ENCODE results near the gene NAT14.
A peak's percentile ranks its signal among the peaks of the same experiment; 100 is the strongest.
"Not testable (repeated sequence)": the region's sequence is repeated elsewhere in the genome, so short reads cannot be mapped to it uniquely, and the experiment has no call there.

Gene NAT14, protein sequence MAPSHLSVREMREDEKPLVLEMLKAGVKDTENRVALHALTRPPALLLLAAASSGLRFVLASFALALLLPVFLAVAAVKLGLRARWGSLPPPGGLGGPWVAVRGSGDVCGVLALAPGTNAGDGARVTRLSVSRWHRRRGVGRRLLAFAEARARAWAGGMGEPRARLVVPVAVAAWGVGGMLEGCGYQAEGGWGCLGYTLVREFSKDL

DNA sequence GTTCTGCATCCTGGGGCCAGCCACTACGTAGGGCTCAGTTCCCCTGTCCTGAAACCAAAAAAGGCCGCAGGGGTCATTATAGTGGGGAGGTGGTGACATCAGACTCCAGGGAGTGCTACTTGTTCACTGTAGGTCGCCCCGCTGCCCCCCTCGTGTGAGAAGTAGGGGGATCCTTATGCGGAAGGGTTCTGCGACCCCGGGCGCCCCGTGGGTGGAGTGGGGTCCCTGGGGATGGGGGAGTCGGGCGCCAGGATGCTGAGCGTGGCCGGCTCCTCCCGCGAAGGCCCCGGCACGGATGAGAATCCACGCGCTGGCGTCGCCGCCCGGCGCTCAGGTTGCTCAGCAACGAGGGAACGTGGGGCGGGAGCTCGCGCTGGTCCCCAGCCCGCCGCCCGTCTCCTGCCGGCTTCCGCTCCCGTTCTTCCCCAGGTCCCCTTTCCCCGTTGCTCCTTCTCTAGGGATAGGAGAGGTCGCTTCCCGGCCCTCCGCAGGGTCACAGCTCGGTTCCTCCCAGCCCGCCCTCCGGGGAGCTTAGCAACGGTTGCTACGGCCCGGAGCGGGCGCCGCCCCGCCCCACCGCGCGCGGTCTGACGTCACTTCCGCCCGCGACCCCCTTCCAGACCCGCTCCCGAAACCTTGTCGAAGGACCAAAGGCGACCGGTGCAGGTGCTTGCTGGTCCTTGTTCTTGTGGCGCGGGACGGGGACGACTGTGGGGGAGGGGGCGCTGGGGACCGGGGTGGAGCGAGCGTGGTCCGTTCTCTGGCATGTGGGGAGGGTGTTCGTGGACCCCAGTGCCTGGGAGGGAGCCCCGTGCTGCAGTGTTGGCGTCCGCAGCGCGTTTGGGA lies at the start of gene NAT14:
TSS of gene NAT14 (plus strand) at position 596 of the 846 bp plus-strand sequence. CDS start 521 bp downstream, outside the sequence.
- peak; percentile 42 for DNase-seq

DNA sequence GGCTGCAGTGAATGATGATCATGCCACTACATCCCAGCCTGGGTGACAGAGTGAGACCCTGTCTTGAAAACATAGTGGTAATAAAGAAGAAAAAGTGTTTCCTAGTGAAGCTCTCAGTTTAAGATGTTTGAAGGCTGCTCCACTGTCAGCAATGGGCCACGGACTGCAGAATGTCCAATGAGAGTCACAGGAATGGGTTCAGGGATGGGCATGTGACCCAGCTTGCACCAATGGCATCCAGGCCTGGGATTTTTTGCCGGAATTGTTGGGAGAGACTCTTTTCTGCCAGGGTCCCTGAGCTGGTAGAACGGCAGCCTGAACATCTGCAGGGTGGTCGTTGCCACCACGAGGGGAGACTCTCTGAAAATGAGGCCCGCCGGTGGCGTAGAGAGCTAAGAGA lies 48.1 kb upstream of the NAT14 start:
- DNase-seq, result no peak

- peak; percentile 41 for DNase-seq
Observed at GRCh38 chr19:55437410-55437809, 47.6 kb upstream of the NAT14 start.

DNA sequence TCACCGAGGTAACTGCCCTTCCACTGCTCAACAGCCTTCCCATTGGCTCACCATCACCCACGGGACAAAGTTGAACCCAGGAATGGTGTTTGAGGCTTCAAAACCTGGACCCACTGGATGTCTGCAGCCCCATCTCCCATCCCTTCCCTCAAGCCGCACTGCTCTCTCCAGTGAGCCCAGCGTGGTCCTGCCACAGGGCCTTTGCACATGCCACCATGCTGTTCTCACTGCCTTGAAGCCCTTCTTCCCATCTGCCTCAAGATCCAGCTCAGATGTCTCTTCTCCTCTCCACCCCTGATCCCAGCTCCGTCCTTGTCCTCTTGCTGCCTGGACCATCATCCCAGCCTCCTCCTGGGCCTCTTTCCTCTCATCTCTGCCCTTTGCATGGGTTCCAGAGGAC lies 45.9 kb upstream of the NAT14 start:
- DNase-seq, result no peak

DNA sequence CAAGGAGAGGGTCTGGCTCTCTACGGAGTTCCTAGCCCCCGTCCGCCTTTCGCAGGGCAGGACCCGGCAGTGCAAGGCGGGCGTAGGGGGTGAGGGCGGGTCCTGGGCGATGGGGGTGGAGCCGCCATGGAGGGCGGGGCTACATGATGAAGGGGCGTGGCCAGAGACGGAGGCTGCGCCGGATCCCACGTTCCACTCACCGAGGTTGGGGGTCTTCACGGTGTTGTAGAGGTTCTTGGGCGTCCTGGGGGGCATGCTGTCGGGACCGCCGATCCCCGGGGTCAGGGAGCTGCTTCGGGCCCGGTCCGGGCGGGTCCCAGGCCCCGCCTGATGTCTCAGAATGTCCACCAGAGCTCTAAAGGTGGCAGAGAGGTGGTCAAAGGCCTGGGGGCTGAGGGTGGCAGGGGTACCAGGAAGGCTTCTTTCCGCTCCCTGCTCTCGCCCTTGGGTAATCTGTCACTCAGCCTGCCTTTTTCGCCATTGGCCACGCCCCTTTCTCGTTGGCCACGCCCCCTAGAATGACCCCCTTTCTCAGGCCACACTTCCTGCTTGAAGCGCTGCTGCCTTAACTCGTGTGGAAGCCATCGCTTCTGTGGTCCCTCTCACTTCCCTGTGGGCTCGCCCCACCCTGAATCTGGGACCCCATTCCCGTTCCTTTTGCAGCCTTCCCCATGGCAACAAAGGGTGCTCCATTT lies 44.4 kb upstream of the NAT14 start:
- DNase-seq, result no peak

GRCh38 chr19:55441319-55441691 lies 43.7 kb upstream of the NAT14 start:
- peak; percentile 2 for DNase-seq

GRCh38 chr19:55441692-55442321 lies 43.2 kb upstream of the NAT14 start:
- DNase-seq, result no peak

DNA sequence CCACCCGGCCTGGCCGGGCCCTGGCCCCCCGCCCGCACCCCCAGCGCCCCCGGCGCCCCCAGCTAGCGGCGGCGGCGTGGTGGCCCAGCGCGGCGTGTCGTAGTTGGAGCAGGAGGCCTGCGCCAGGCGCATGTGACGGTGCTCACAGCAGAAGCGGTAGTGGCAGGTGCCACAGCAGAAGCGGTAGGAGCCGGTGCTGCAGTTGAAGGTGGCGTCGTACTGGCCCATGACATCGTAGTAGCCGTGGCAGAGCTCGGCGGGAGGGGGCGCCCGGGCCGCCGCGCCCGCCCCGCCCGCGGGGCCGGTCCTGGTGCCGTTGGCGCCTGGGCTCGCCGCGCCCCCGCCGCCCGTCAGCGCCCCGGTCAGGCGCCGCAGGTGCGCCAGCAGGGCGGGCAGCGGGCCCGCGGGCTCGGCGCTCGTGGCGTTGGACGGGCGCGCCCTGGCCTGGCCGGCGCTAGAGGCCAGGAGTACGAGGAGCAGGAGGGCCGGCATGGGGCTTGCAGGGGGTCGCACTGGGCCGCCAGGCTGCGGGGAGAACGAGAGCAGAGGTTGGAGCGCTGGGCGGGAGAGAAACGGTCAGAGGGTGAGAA lies 42.5 kb upstream of the NAT14 start:
- no peak for DNase-seq

DNA sequence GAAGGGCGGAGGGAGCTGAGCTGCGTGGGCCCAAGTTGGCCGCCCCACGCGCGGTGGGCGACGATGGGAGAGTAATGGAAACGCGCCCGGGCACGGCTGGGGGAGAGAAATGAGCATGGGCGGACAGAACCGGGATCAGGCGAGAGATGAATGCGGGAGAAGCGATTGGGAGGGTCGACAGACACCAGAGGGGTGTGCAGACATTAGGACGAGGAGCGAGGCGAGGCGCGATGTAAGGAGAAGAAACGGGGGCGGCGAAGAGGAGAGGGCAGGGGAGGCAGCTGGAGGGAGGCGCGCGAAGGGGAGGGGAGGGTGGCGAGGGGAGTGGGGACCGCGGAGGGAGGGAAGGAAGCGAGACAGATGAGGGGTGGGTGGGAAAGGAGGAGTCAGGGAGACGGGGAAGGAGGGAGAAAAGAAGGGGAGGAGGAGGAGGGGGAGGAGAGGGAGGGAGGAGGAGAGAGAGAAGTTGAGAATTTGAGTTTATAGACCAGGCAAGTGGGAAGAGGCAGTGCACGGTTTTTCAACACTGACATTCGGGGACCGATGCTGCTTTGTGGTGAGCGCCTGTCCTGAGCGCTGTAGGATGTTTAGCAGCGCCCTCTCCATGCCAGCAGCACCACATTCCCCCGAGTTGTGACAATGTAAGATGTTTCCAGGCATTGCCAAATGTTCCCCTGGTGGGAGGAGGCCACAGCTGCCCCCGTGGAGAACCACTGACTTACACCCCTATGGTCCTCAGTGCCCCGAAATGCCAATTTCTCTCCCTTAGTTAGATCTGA lies 41.8 kb upstream of the NAT14 start, which contains the start of gene SHISA7:
TSS of gene SHISA7 (minus strand) at position 256 of the 779 bp plus-strand sequence. CDS start 437 bp downstream, outside the sequence.
- DNase-seq, result no peak

GRCh38 chr19:55443824-55444480 lies 41.0 kb upstream of the NAT14 start:
- no peak for DNase-seq

DNA sequence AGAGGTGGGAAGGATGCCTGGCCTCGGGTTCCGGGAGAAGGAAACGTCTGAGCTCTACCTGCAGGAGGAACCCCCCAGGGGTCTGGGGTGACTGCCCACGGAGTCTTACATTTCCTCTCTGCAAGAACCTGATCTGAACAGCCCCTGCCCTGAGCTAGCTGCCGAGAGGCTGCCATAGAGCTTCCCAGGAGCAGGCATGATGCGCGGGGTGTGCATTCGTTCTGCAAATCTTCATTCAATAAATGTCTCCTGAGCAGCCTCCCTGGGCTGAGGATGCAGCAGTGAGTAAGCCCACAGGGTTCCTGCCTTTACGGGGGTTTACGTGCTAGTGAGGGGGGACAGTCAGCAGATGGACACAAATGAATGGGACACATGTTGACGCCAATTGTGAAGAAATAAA lies 40.3 kb upstream of the NAT14 start:
- no peak for DNase-seq

DNA sequence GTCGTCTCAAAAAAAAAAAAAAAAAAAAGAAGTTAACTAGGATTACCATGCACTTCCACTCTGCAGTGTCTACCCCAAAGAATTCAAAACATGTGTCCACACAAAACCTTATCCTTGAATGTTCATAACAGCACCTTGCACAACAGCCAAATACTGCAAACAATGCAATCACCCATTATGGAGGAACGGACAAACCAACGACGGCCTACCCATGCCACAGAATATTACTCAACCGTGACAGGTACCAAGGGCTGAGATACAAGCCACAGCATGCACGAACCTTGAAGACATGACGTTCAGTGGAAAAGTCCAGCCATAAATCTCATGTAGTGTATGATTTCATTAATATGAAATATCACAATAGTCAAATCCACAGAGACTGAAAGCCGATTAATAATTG lies 38.9 kb upstream of the NAT14 start:
- DNase-seq, result no peak

- no peak for DNase-seq
Observed at GRCh38 chr19:55447421-55448174, 37.4 kb upstream of the NAT14 start.

- DNase-seq, result not testable (repeated sequence)
Observed at GRCh38 chr19:55448175-55448490, 36.9 kb upstream of the NAT14 start.

GRCh38 chr19:55449469-55449868 lies 35.5 kb upstream of the NAT14 start:
- DNase-seq, result no peak

DNA sequence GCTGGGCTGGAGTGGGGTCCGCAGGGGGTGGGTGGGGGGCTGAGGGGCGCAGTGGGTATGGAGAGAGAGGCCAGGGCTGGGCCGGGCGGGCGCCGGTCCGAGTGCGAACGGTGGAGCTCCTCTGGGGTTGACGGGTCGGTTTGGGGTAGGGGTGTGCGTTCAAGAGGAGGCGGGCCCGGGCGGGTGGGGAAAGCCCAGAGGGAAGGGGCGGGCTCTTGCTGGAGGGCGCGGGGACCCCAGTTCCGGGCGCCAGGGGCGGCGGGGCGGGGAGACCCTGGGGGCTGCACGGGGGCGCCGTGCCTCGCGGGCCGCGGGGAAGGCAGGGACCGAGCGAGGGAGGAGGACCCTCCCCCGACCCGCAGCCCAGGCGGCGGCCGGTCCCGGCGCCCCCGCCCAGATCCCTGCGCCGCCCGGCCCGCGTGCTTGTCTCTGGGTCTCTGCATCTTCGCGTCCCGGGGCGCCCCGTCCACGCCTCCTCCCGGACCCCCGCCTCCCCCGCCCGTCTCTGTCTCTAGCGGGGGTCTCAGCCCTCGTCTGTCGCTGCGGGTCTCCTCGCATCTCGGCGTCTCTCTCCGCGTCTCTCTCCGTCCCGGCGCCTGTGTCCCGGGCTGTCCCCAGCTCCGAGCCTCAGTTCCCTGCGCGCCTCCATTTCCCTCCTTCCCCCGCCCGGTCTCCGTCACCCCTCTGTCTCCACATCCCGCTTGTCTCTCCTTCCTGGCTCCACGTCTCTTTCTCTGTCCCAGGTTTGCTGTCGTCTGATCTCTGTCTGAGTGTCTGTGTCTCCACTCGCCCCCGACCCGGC lies 33.6 kb upstream of the NAT14 start:
- no peak for DNase-seq

DNA sequence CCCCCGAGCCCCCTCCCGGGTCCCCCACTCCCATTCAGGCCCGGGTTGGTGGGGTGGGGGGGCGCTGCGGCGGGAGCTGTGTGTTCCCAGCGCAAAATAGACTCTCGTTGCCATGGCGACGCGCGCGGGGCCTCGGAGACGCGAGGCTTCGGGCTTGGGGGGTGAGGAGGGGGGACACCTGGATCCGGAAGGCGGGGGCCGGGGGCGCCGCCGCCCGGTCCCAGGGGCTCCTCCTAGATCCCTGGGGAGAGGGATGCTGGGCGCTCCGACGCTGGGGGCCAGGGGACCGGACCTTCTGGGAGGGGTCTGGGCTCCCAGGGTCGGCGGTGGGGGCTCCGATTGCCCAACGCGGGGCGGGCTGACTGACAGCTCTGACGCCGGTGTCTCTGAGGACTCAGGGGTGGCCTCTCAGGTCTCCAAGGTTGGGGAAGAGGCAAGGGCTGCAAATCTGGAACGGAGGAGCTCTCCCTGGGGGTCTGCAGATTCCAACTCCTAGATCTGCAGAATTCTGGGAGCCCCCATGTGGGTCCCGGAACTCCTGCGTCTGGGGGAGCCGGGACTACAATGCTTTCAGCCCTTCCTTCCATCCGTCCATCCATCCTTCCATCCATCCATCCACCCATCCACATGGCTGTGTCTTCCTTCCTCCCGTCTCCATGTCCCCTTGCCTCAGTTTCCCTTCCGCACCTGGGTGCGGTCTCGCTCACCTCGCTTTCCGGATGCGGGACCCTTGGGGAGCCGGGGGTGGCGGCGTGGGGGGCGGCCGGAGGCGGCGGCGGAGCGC lies 32.8 kb upstream of the NAT14 start:
- no peak for DNase-seq

DNA sequence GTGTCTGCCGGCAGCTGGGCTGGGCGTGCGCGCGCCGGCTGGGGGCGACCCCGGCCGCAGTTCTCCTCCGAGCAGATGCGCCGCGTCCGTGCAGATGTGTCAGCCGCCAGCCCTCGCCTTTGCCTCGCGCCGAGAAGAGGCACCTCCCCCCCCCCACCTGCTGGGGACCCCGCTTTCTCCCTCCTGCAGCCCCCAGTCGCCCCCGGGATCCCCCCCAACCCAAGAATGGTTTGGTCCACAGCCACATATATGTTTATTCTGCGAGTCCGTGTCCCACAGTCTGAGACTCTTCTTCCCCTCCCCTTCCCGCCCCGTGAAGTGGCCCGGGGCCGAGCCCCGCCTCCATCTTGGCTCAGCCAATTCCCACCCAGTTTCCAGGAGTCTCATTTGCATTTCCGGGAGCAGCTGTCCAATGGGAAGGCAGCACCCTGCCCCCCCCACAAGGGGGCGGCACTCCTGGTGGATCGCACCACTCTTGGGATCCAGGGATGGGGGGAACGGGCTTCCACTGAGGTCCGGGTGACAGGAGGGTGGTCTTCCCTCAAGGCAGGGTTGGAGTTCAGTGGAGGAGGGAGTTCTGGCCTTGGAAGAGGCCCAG lies 32.1 kb upstream of the NAT14 start:
- DNase-seq, result peak; percentile 25
